Measurements from ENCODE around the gene MME.

MME gene

DNA sequence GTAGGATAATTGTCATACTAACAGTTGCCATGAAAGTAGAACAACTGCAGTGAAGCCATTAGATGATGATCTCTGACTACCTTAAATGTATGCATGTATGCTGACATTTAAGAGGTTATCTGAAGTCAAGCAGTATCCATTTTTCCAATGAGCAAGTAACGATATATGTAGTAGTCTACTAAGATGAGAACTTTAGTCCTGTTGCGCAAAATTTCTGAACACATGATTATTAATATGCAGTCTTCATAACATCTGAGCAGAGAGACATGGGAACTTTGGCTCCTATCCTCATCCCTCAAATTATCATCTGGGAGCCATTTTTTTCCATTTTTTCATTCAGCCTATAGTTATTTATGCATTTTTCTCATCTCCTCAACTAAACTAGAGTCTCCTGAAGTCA lies 79.2 kb downstream of the MME start:
- TF ChIP-seq, protein P1, sequence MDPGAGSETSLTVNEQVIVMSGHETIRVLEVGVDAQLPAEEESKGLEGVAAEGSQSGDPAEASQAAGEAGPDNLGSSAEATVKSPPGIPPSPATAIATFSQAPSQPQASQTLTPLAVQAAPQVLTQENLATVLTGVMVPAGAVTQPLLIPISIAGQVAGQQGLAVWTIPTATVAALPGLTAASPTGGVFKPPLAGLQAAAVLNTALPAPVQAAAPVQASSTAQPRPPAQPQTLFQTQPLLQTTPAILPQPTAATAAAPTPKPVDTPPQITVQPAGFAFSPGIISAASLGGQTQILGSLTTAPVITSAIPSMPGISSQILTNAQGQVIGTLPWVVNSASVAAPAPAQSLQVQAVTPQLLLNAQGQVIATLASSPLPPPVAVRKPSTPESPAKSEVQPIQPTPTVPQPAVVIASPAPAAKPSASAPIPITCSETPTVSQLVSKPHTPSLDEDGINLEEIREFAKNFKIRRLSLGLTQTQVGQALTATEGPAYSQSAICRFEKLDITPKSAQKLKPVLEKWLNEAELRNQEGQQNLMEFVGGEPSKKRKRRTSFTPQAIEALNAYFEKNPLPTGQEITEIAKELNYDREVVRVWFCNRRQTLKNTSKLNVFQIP (CRISPR knock-in tag; IDR thresholded peaks at IDR 0.05; ENCODE audit: borderline replicate concordance, low read depth) = no peak
- TF ChIP-seq, protein P2, sequence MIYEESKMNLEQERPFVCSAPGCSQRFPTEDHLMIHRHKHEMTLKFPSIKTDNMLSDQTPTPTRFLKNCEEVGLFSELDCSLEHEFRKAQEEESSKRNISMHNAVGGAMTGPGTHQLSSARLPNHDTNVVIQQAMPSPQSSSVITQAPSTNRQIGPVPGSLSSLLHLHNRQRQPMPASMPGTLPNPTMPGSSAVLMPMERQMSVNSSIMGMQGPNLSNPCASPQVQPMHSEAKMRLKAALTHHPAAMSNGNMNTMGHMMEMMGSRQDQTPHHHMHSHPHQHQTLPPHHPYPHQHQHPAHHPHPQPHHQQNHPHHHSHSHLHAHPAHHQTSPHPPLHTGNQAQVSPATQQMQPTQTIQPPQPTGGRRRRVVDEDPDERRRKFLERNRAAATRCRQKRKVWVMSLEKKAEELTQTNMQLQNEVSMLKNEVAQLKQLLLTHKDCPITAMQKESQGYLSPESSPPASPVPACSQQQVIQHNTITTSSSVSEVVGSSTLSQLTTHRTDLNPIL (CRISPR knock-in tag; IDR thresholded peaks at IDR 0.05; ENCODE audit: low read depth) = no peak
- no peak for ATAC-seq

DNA sequence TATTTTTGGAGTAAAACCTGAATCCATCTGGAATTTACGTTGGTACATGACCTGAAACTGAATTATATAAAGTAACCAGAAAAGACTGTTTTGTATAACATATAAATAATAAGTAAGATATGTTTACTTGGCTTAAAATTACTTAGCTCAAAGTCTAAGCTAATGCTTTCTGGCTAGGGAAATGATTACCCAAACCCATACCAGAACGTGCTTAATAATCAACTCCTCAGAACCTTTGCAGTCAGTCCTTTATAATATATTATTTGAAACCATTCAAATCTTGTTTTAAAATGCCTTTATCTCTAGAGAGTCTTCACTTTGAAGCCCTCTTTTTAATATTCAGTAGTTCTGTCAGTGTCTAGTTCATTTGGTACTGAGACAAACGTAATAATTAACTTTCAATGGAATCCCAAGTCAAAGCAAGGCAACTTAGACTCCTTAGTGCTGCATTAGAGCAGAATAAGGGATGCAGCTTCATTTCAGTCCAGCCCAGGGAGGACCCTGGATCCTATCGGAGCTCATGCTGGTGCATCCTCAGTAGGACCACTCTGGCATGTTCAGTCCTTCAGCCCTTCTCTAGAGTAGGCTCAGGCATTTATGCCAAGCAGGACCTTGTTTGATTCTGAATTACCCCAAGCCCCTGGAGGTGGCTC lies 81.6 kb downstream of the MME start:
- no peak for TF ChIP-seq CSDC2 (CRISPR knock-in tag; IDR thresholded peaks at IDR 0.05)
- TF ChIP-seq BACH2 (CRISPR knock-in tag; IDR thresholded peaks at IDR 0.05; ENCODE audit: borderline replicate concordance) = no peak
- no peak for TF ChIP-seq RARB (CRISPR knock-in tag; IDR thresholded peaks at IDR 0.05)
- TF ChIP-seq, protein P3, sequence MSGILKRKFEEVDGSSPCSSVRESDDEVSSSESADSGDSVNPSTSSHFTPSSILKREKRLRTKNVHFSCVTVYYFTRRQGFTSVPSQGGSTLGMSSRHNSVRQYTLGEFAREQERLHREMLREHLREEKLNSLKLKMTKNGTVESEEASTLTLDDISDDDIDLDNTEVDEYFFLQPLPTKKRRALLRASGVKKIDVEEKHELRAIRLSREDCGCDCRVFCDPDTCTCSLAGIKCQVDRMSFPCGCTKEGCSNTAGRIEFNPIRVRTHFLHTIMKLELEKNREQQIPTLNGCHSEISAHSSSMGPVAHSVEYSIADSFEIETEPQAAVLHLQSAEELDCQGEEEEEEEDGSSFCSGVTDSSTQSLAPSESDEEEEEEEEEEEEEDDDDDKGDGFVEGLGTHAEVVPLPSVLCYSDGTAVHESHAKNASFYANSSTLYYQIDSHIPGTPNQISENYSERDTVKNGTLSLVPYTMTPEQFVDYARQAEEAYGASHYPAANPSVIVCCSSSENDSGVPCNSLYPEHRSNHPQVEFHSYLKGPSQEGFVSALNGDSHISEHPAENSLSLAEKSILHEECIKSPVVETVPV (CRISPR knock-in tag; IDR thresholded peaks at IDR 0.05) = no peak
- TF ChIP-seq, protein P4, sequence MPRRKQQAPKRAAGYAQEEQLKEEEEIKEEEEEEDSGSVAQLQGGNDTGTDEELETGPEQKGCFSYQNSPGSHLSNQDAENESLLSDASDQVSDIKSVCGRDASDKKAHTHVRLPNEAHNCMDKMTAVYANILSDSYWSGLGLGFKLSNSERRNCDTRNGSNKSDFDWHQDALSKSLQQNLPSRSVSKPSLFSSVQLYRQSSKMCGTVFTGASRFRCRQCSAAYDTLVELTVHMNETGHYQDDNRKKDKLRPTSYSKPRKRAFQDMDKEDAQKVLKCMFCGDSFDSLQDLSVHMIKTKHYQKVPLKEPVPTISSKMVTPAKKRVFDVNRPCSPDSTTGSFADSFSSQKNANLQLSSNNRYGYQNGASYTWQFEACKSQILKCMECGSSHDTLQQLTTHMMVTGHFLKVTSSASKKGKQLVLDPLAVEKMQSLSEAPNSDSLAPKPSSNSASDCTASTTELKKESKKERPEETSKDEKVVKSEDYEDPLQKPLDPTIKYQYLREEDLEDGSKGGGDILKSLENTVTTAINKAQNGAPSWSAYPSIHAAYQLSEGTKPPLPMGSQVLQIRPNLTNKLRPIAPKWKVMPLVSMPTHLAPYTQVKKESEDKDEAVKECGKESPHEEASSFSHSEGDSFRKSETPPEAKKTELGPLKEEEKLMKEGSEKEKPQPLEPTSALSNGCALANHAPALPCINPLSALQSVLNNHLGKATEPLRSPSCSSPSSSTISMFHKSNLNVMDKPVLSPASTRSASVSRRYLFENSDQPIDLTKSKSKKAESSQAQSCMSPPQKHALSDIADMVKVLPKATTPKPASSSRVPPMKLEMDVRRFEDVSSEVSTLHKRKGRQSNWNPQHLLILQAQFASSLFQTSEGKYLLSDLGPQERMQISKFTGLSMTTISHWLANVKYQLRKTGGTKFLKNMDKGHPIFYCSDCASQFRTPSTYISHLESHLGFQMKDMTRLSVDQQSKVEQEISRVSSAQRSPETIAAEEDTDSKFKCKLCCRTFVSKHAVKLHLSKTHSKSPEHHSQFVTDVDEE (CRISPR knock-in tag; IDR thresholded peaks at IDR 0.05) = no peak
- no peak for TF ChIP-seq ZNF565 (CRISPR knock-in tag; conservative IDR thresholded peaks at IDR 0.05; ENCODE audit: low read depth)
- TF ChIP-seq TOX (CRISPR knock-in tag; IDR thresholded peaks at IDR 0.05; ENCODE audit: borderline replicate concordance) = no peak
- no peak for TF ChIP-seq ESRRG (CRISPR knock-in tag; IDR thresholded peaks at IDR 0.05)
- ATAC-seq = no peak

DNA sequence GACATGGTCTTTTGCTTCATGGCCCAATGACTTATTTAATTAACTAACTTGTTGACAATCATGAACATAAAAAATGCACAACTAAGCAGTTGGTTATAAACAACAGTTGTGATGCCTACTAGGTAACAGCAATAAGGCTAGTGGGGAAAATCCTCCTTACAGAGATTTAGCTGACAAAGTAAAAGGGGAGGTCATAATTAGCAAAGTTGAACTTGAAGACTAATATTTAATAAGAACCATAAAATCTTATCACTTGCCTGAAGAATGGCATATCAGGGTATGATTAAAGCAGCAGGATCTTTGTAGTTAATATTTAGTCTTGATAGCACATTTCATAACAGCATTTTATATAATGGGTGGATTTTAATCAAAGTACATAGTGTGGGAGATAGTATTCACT lies 84.2 kb downstream of the MME start:
- ATAC-seq = no peak
- TF ChIP-seq PPARA (CRISPR knock-in tag; IDR thresholded peaks at IDR 0.05; ENCODE audit: borderline replicate concordance) (no peak), CSDC2 (CRISPR knock-in tag; IDR thresholded peaks at IDR 0.05) (no peak), ZFP3 (CRISPR knock-in tag; IDR thresholded peaks at IDR 0.05) (no peak), BACH2 (CRISPR knock-in tag; IDR thresholded peaks at IDR 0.05; ENCODE audit: borderline replicate concordance) (no peak)
- TF ChIP-seq, protein P1 (CRISPR knock-in tag; IDR thresholded peaks at IDR 0.05; ENCODE audit: borderline replicate concordance, low read depth) = no peak

DNA sequence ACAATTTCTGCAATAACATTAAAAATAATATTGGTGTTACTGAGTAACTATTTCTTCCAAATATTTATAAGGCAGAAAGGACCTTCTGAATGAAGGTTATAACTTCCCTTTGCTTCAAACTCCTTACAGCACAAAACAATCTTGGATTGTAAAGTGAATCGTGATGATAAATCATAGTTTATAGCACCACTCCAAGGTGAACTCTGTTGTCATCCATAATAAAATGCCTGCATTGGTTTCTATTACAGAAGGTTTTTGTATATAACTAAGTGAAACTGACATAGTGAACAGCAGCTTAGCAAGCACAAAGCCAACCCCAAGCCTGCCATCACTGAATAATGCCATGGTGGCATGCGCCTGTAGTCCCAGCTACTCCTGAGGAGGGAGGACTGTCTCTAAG lies 86.3 kb downstream of the MME start:
- no peak for TF ChIP-seq ZC3H10 (CRISPR knock-in tag; IDR thresholded peaks at IDR 0.05)
- TF ChIP-seq, protein P1 (CRISPR knock-in tag; IDR thresholded peaks at IDR 0.05; ENCODE audit: borderline replicate concordance, low read depth) = no peak
- no peak for TF ChIP-seq ZNF70 (CRISPR knock-in tag; IDR thresholded peaks at IDR 0.05)
- no peak for ATAC-seq

Data from SK-N-SH treated with all-trans-retinoic acid at 6 μM for 48 hours (cell line).